Vagina (tissue), 2 donors: Measurements from ENCODE around the gene AK1. TPM values are rescaled to one million over a fixed set of nuclear protein-coding genes. Genes with fewer than 3 reads are reported as not detected.

Source experiments
- DNase-seq, 2 donors: peaks; one replicate each; pipeline ENCODE4 v3.0.0-alpha.2; 2017; ENCODE audit errors: extremely low spot score in 2 of 2
- H3K27ac ChIP-seq: fragments of 200-600 bp; sonication (generic); one replicate; pipeline ENCODE4 v1.5.1; 2019
- H3K27me3 ChIP-seq: fragments of 200-600 bp; sonication (generic); one replicate; pipeline ENCODE4 v1.5.1; 2019
- H3K36me3 ChIP-seq, 2 donors: fragments of 200-600 bp; sonication (generic); one replicate each; pipeline ENCODE4 v1.5.1; 2017 to 2019
- H3K4me1 ChIP-seq: fragments of 200-600 bp; sonication (generic); one replicate; pipeline ENCODE4 v1.5.1; 2019
- H3K4me3 ChIP-seq, 2 donors: fragments of 200-600 bp; sonication (generic); 1 replicate in 1 of 2; 2 replicates in 1 of 2; pipeline ENCODE4 v1.5.1; 2016 to 2019
- H3K9me3 ChIP-seq: fragments of 200-600 bp; sonication (generic); one replicate; pipeline ENCODE4 v1.5.1; 2019
- CTCF ChIP-seq, 3 experiments: fragments of 450-650 bp in 2 of 3; fragments of 200-600 bp in 1 of 3; sonication (generic) in 1 of 3; IDR thresholded peaks; one replicate each; pipeline ENCODE4 v1.5.1; 2017 to 2019; ENCODE audit warnings: antibody characterized with exemption in 3 of 3, mild to moderate bottlenecking in 2 of 3, moderate library complexity in 2 of 3
- POLR2A ChIP-seq, 2 donors: fragments of 450-650 bp; IDR thresholded peaks; one replicate each; pipeline ENCODE4 v1.6.1; 2017; ENCODE audit warnings: antibody characterized with exemption in 2 of 2, mild to moderate bottlenecking in 2 of 2, moderate library complexity in 2 of 2
- POLR2AphosphoS5 ChIP-seq, 2 donors: sonication (generic); formaldehyde crosslinking; IDR thresholded peaks; one replicate each; pipeline ENCODE4 v1.9.0; 2017; ENCODE audit warnings: antibody characterized with exemption in 2 of 2, mild to moderate bottlenecking in 2 of 2, low read depth in 1 of 2; ENCODE audit not compliant: insufficient read depth in 1 of 2
- intact Hi-C: fragments of 100-400 bp; cut with DNase I; formaldehyde crosslinking; loops from one replicate; pipeline ENCODE4 v1.15.1; 2023
- total RNA-seq: library from RNA; depleted of rRNA; stranded (reverse); fragments of >200 nt; gene quantifications from one replicate; pipeline ENCODE4 v1.2.3, GENCODE V29; 2016

AK1 gene
- total RNA-seq, 1 donor from 2014 or later, result 33.4 TPM

GRCh38 chr9:127923771-127924170 lies 46.3 kb upstream of the AK1 start:
- TF ChIP-seq POLR2AphosphoS5 (IDR thresholded peaks at IDR 0.05; ENCODE audit: insufficient read depth in 1 of 2, low read depth in 1 of 2), result no peak
- TF ChIP-seq CTCF (IDR thresholded peaks at IDR 0.05), result no peak
- no peak for TF ChIP-seq POLR2A (IDR thresholded peaks at IDR 0.05)
- no peaks in the 10 kb centered on the region for H3K27me3 ChIP-seq
- H3K36me3 ChIP-seq, result no peaks in the 10 kb centered on the region
- DNase-seq, result no peak
- peaks cover 49% of the 10 kb centered on the region for H3K4me1 ChIP-seq
- H3K4me3 ChIP-seq, result no peak overlapping the region
- H3K27ac ChIP-seq, result no peak overlapping the region
- no peaks in the 10 kb centered on the region for H3K9me3 ChIP-seq
- intact Hi-C loops, result loop anchor here (5.0 to 10.0 kb wide), 2 partner anchors 336 to 419 kb away; no protein-coding TSS in a partner anchor

GRCh38 chr9:127923046-127923445 lies 45.6 kb upstream of the AK1 start:
- no peaks in the 10 kb centered on the region for H3K9me3 ChIP-seq
- TF ChIP-seq CTCF (IDR thresholded peaks at IDR 0.05) (no peak), POLR2AphosphoS5 (IDR thresholded peaks at IDR 0.05; ENCODE audit: insufficient read depth in 1 of 2, low read depth in 1 of 2) (no peak), POLR2A (IDR thresholded peaks at IDR 0.05) (no peak)
- intact Hi-C loops, result loop anchor here (5.0 to 10.0 kb wide), 2 partner anchors 336 to 418 kb away; no protein-coding TSS in a partner anchor
- H3K4me3 ChIP-seq, result no peak overlapping the region
- peaks cover 49% of the 10 kb centered on the region for H3K4me1 ChIP-seq
- DNase-seq, result no peak
- no peaks in the 10 kb centered on the region for H3K27me3 ChIP-seq
- no peaks in the 10 kb centered on the region for H3K36me3 ChIP-seq
- no peak overlapping the region for H3K27ac ChIP-seq

GRCh38 chr9:127921557-127922120 lies 44.2 kb upstream of the AK1 start:
- TF ChIP-seq POLR2A (IDR thresholded peaks at IDR 0.05), result no peak
- TF ChIP-seq POLR2AphosphoS5 (IDR thresholded peaks at IDR 0.05; ENCODE audit: insufficient read depth in 1 of 2, low read depth in 1 of 2), result peak; percentile 37 to 41
- TF ChIP-seq CTCF (IDR thresholded peaks at IDR 0.05), result peak; percentile 91 to 98 (median 96)
- peak overlapping the region in 1 of 2 donors; percentile 35 for H3K4me3 ChIP-seq
- no peaks in the 10 kb centered on the region for H3K9me3 ChIP-seq
- peaks cover 45% of the 10 kb centered on the region for H3K4me1 ChIP-seq
- H3K27ac ChIP-seq, result peak overlapping the region; percentile 3
- H3K36me3 ChIP-seq, result no peaks in the 10 kb centered on the region
- intact Hi-C loops, result loop anchor here (2.0 to 10.0 kb wide), 3 partner anchors 183 to 417 kb away; no protein-coding TSS in a partner anchor
- H3K27me3 ChIP-seq, result no peaks in the 10 kb centered on the region
- no peak for DNase-seq

GRCh38 chr9:127920794-127921193 lies 43.3 kb upstream of the AK1 start:
- peak overlapping the region; percentile 3 for H3K27ac ChIP-seq
- H3K4me1 ChIP-seq, result peaks cover 51% of the 10 kb centered on the region
- no peak for TF ChIP-seq POLR2A (IDR thresholded peaks at IDR 0.05)
- TF ChIP-seq POLR2AphosphoS5 (IDR thresholded peaks at IDR 0.05; ENCODE audit: insufficient read depth in 1 of 2, low read depth in 1 of 2), result no peak
- no peak for TF ChIP-seq CTCF (IDR thresholded peaks at IDR 0.05)
- no peak for DNase-seq
- H3K4me3 ChIP-seq, result no peak overlapping the region
- H3K9me3 ChIP-seq, result no peaks in the 10 kb centered on the region
- H3K27me3 ChIP-seq, result no peaks in the 10 kb centered on the region
- intact Hi-C loops, result loop anchor here (2.0 to 10.0 kb wide), 3 partner anchors 182 to 416 kb away; no protein-coding TSS in a partner anchor
- H3K36me3 ChIP-seq, result no peaks in the 10 kb centered on the region

GRCh38 chr9:127919253-127919815 lies 41.9 kb upstream of the AK1 start:
- Histone ChIP-seq H3K27ac (peak overlapping the region; percentile 73), H3K4me3 (no peak overlapping the region), H3K4me1 (peaks cover 65% of the 10 kb centered on the region), H3K27me3 (no peaks in the 10 kb centered on the region), H3K9me3 (no peaks in the 10 kb centered on the region), H3K36me3 (peaks cover 0 to 5% of the 10 kb centered on the region in 2 donors)
- peak in 1 of 2 donors; percentile 99 for DNase-seq
- TF ChIP-seq CTCF (IDR thresholded peaks at IDR 0.05) (no peak), POLR2AphosphoS5 (IDR thresholded peaks at IDR 0.05; ENCODE audit: insufficient read depth in 1 of 2, low read depth in 1 of 2) (peak; percentile 84 to 97), POLR2A (IDR thresholded peaks at IDR 0.05) (no peak)
- intact Hi-C loops, result loop anchor here (5.0 kb wide), 1 partner anchor 132 kb away; the partner anchor contains the start of gene CDK9
